Dedifferentiated amniotic fluid mesenchymal stem cell (primary cell): Measurements from ENCODE around the gene PDCL3.

ENCODE experiments used
- DNase-seq: peaks from one replicate; pipeline ENCODE4 v3.0.0-alpha.2; 2016; ENCODE audit errors: extremely low spot score

PDCL3 gene

DNA sequence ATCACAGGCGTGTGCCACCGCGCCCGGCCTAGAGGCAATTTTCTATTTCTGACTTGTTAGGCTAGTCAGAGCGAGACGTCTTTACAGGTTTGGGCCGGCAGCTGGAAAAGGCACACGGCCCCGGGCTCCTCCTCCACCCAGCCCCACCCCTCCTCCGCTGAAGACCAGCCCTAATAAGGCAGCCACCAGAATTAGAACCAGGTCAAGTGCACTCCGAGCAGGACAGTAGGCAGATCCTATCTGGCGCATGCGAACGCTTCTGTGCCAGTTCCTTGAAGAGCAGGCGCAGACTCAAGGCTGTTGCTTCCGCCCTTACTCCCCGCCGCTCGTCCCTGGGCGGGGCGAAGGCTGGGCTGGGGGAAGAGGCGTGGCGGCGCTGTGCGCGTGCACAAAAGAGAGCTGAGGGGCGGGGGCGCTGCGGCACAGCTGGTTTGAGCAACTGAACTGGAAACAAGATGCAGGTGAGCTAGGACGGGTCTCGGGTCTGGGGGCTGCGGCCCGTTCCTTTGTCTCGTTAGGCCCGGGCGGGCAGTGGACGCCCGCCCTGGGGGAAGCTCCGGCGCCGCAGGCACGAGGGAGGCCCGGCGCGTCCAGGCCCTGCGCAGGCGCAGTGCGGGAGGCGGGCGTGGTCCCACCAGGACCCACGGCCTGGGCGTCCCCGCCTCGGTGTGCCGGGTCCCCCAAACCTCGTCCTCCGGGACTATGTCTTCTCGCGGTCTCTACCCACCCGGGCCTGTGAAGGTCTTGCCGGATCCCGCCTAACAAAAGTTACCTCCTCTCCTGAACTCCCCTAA is at the start of gene PDCL3:
TSS of gene PDCL3 (plus strand) at position 381 of the 794 bp plus-strand sequence. CDS start at position 456, 75 bp downstream.
- peak; percentile 98 for DNase-seq

DNA sequence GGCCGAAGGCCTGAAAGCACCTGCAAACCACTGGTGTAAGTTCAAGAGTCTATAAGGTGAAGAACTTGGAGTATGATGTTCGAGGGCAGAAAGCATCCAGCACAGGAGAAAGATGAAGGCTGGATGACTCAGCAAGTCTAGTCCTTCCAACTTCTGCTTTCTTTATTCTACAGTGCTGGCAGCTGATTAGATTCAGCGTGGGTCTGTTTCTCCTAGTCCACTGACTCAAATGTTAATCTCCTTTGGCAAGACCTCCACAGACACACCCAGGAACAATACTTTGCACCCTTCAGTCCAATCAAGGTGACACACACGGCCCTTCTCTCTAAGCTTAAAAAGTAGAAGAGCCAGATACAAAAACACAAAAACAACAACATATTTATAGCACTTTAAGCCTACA is 49.1 kb upstream of the PDCL3 start:
- DNase-seq, result no peak

GRCh38 chr2:100517556-100517955 is 45.2 kb upstream of the PDCL3 start:
- no peak for DNase-seq

DNA sequence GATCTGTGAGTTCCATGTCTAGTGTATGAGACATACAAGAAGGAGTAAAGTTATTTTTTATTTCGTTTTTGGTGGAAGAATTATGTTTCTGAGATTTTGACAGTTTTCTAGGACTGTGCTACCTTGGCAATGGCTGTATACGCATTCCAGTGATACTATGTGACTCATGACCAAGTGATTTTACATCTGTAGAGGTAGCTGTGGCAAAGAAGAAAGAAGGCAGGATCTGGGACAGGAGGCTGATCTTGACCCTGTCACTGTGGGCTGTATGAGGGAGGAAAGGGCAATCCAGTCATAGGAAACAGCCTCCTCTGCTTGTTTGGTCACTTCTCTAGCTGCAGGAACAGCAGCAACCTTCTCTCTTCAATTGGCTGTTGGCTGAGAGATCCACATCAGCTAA is 44.0 kb upstream of the PDCL3 start:
- DNase-seq, result no peak

DNA sequence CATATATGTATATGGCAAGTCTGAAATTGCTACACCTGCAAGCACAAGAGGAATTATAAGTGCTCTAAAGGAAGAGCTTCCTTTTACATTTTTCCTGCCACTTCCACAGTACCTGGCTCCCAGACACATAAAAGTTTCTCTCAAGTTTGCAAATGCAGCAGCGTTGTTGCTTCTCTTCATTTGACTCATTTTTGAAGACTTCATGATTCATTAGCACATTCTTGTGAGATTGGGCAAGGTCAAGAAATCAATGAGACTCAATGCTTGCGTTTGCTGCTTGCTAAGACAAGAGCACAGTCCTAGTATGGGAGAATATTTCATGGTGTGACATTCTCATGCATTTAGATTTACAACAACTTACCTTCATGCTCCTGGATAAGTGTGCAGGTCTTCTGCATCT is 42.6 kb upstream of the PDCL3 start:
- DNase-seq, result no peak

DNA sequence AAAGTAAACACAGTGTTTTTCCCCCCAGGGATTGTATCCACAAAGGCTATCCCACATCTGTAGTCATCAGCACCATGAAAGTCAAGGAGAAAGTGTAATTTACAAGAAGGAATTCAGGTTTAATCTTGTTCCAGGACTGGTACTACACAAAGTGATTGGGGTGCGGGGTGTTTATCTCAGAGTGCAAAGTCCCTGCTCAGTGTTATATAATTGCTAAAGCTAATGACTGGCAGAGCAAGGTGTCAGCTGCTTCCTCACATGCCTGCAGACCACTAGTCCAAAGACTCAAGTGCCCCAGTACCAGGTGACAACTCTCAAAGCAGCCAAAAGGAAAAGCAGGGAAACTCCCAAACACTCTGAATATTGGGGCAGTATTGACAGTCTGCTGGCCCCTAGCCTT is 40.4 kb upstream of the PDCL3 start:
- DNase-seq, result no peak

GRCh38 chr2:100524331-100524730 is 38.5 kb upstream of the PDCL3 start:
- DNase-seq, result no peak

- no peak for DNase-seq
These were observed 35.9 kb upstream of the PDCL3 start for GRCh38 chr2:100526868-100527267.

DNA sequence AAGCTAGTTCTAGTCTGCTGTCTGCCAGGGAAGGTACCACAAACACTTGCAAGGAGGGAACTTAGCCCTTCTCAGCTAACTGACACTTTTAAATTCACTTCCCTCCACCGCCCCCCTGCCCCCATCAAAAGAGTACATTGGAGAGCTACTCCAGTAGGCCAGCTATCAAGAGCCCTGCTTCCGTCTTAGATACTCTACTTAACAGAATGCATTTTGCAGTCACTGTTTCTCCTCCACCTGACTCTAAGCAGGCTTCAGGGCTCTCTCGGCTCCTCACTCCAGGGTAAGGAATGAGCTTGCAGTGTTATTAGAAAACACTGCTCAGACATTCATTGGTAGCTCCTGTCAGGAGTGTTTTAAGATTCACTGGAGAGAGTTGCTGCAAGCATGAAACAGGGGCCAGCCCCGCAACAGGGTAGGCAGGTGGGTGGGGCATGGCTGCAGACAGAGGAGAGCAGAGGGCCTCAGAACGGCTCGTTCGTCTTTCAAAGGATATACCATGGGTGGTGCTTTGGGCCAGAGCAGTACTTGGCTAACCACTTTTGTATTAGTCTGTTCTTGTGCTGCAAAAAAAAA is 35.3 kb upstream of the PDCL3 start:
- no peak for DNase-seq

GRCh38 chr2:100529176-100529575 is 33.6 kb upstream of the PDCL3 start:
- DNase-seq, result no peak

- no peak for DNase-seq
These were observed 32.9 kb upstream of the PDCL3 start for GRCh38 chr2:100529900-100530299.

- DNase-seq, result no peak
These were observed 26.9 kb upstream of the PDCL3 start for GRCh38 chr2:100535855-100536254.

DNA sequence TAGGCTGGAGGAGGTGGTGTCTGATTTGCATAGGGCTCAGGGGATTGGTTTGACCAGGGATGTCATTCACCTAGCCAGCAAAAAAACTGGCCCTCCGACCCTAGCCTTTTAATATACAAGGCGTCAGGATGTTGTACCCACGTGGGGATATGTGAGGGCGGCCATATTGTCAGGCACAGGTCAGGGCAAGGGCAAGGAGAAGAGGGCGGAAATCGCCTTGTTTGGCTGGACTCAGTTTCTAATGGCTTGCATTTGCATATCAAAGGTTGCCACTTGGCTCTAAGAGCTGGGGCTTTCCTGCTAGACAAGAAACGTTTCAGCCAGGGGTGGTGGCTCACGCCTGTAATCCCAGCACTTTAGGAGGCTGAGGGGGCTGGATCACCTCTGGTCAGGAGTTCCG is 24.9 kb upstream of the PDCL3 start:
- no peak for DNase-seq

DNA sequence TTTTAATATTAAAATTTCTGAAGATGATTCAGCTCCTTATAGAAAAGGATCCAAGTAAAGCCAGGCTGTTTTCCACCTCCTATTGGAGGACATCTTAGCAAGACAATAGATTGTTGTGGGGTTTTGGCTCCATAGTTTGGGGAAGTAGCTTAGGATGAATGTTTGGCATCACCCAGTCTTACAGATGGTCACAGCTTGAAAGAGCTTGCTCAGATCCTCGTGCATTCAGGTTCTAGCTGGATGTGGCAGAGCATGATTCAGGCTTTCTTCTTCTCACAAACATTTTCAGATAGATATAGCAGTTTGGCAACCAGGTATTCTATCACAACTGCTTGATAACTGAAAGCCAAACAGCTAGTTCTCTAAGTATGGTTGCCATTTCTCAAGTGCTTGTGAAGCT is 23.6 kb upstream of the PDCL3 start:
- DNase-seq, result no peak

DNA sequence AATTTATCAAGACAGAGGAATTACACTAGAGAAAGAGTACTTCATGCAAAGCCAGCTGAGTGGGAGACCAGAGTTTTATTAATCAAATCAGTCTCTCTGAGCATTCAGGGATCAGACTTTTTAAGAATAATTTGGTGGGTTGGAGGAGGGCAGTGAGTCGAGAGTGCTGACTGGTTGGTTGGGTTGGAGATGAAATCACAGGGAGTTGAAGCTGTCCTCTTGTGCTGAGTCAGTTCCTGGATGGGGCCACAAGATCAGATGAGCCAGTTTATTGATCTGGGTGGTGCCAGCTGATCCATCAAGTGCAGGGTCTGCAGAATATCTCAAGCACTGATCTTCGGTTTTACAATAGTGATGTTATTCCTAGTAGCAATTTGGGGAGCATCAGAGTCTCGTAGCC is 21.4 kb upstream of the PDCL3 start:
- DNase-seq, result no peak

DNA sequence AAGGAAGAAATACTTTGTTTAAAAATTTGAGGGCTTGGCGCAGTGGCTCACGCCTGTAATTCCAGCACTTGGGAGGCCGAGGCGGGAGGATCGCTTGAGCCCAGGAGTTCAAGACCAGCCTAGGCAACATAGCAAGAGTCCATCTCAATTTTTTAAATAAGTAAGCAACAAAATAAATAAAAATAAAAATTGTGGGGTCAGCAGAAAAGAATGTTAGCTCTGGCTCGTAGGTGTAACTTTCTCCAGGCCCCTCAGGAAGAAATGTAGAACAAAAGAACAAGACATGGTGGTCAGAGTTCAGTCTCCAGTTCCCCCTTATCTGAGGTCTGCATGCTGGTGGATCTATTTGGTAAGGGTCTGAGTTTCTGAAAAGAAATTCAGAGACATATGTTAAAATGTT is 20.4 kb upstream of the PDCL3 start:
- no peak for DNase-seq

DNA sequence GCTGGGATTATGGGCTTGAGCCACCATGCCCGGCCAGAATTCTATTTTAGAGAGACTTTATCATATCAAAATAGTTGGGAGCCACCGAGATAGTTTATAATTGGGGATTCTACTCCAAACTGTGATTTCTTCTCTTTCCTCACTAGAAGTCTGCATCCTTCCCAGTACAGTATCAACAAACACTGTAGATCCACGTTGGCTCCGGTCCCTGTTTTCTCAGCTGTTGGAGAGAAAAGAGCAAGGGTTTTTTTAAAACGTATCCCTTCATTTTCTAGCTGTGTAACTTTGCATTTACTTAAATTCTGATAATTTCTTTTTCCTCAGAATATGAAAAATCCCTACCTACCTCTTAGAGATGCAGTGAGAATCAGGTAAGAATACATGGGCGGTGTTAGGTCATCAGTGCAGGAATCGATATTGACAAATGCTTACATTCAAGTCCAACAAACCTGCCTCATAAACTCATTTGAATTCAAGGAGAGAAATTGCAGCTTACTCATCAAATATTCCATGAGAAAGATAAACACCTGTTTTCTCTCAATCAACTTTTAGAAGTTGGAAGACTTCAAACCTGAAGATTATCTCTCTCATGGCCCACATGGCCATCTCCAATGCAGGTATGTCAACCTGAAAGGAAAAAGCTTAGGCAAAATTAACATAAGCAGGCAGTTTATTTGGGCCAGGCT is 17.7 kb upstream of the PDCL3 start:
- DNase-seq, result no peak

DNA sequence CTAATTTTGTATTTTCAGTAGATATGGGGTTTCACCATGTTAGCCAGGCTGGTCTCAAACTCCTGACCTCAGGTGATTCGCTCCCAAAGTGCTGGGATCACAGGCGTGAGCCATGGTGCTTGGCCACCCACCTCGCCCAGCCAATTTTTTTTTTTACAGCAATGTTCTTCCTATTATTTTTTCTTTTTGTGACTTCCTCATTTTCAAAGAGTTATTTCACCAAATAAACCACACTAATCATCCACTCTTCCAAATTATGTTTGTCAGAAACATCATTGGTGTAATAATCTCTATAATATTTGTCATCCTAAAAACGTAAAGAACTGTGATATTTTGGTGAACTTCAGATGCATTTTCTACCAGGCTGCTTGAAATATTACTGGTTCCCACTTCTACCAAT is 16.3 kb upstream of the PDCL3 start:
- no peak for DNase-seq

DNA sequence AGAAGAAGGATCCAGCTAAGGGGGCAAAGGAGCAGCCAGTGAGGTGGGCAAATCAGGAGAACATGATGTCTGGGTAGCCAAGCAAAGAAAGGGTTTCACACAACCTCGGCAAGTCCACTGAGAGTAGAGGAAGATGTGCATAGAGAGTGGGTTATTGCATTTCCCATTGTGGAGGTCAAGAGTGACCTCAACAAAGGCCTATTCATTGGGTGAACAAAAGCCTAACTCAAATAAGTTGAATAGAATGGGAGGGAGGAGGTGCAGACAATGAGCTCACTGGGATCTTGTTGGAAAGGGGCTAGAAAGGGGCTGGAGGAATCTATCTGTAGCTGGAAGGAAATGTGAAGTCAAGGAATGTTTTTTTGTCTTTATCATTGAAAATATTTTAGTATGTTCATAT is 14.0 kb upstream of the PDCL3 start:
- DNase-seq, result no peak

DNA sequence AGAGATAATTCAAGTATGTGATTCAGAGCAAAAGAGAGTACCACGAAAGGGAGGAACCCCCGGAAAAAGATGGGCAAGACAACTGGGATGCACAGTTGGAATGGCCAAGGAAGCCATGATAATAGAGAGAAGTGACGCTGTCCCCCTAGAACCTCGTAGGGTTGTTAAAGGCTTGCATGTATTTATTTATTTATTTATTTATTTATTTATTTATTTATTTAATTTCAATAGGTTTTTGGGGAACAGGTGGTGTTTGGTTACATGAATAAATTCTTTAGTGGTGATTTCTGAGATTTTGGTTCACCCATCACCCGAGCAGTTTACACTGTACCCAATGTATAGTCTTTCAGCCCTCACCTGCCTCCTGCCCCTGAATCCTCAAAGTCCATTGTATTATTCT is 11.5 kb upstream of the PDCL3 start:
- no peak for DNase-seq

- no peak for DNase-seq
These were observed 7.9 kb upstream of the PDCL3 start for GRCh38 chr2:100554798-100555407.

DNA sequence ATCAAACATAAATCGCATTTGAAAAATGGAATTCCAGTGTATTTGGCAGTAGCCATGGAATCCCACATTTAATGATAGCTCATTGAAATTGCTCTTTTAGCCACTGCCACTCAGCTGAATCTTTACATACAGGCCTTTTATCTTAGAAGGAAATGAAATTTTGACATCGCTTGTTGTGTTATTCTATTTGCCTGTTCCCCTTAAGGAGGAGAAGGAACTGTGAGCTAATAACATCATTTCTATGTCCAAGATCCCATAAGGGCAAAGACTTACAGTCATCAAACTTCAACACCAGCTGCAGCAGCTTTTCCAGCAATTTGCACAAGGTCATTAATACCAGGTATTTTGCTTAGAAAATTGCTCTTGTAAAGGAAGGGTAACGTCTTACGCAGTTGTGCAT is 6.0 kb upstream of the PDCL3 start:
- no peak for DNase-seq
